ENCODE measurements around the gene NT5C.

- TF ChIP-seq CTCF (IDR thresholded peaks at IDR 0.05; ENCODE audit: low read depth, low read length, poor library complexity, severe bottlenecking) = no peak
- no peak for TF ChIP-seq EZH2phosphoT487 (IDR thresholded peaks at IDR 0.05; ENCODE audit: borderline replicate concordance, low read length)
Measured at GRCh38 chr17:75168998-75169397, 37.5 kb upstream of the NT5C start.

Measured in DOHH2 (cell line).